ENCODE results near the gene KCNQ1. TPM values are rescaled to one million over a fixed set of nuclear protein-coding genes. Genes with fewer than 3 reads are reported as not detected.
A peak's percentile ranks its signal among the peaks of the same experiment; 100 is the strongest.

The KCNQ1 gene
- total and polyA plus RNA-seq, 9 of the 15 experiments (the other 6 are each of a cell fraction or from before 2014, with no cell fraction given), result 0.44 TPM; not detected in 8

- no peak overlapping the region for H3K27ac ChIP-seq (ENCODE audit: extremely low read depth, low read depth, low read length)
- no peaks in the 10 kb centered on the region for H4K20me1 ChIP-seq (replicated peaks; ENCODE audit: control insufficient read depth, insufficient read depth, low read length)
- H3K4me1 ChIP-seq (replicated peaks in 1 of 2; ENCODE audit: control insufficient read depth in 2 of 2, insufficient read depth in 2 of 2, low read length in 2 of 2), result peaks cover 37 to 85% of the 10 kb centered on the region in 2 experiments
- 12% methylated on average over 19 of the region's 25 CpGs for WGBS (ENCODE audit: insufficient coverage, low coverage, missing lambda C conversion rate)
- H3K4me2 ChIP-seq (ENCODE audit: insufficient read depth, low read length), result no peak overlapping the region
- peak overlapping the region; percentile 53 for H2AFZ ChIP-seq (ENCODE audit: low read depth, low read length)
- H3K27me3 ChIP-seq (ENCODE audit: control insufficient read depth in 2 of 2, insufficient read depth in 2 of 2, low read length in 2 of 2), result no peaks in the 10 kb centered on the region
- ATAC-seq (peak; percentile 57), FAIRE-seq (peak; percentile 90), DNase-seq (ENCODE audit: extremely low read depth in 1 of 4, low spot score in 3 of 4) (peak; percentile 56 to 92 (median 69))
- H3K9ac ChIP-seq (ENCODE audit: insufficient read depth in 1 of 2, low read depth in 2 of 2, low read length in 2 of 2), result no peak overlapping the region
- POLR2A ChIA-PET, result interaction anchor here (0.6 to 1.4 kb wide), 4 partner anchors 122 to 320 kb away, joined by 3 to 6 read pairs (median 3); partner anchors contain the start of gene KCNQ1OT1
- no peaks in the 10 kb centered on the region for H3K36me3 ChIP-seq (ENCODE audit: control insufficient read depth, insufficient read depth, low read length)
- no peaks in the 10 kb centered on the region for H3K9me3 ChIP-seq (replicated peaks; ENCODE audit: control insufficient read depth, insufficient read depth, low read depth, low read length)
- H3K79me2 ChIP-seq (ENCODE audit: control insufficient read depth, insufficient read depth, low read length), result no peaks in the 10 kb centered on the region
- BruUV-seq (replicated peaks), result no TSS peak
- CTCF ChIA-PET (ENCODE audit: low intra/inter-chr PET ratio), result interaction anchor here (0.6 to 10.6 kb wide), 3 partner anchors 300 to 354 kb away, joined by 3 to 228 read pairs (median 3); no protein-coding TSS in a partner anchor
- intact Hi-C loops (cut with micrococcal nuclease) (loop anchor here (1.0 to 10.0 kb wide), 4 partner anchors 191 to 460 kb away; partner anchors contain the start of gene KCNQ1OT1), in situ Hi-C loops (cut with MboI) (loop anchor here (5.0 kb wide), 1 partner anchor 356 kb away; no protein-coding TSS in a partner anchor)
- no peaks in the 10 kb centered on the region for H3K9me1 ChIP-seq (ENCODE audit: control insufficient read depth, insufficient read depth, low read length)
- no peak overlapping the region for H3K4me3 ChIP-seq
- TF ChIP-seq NCOA6 (IDR thresholded peaks at IDR 0.05), result no peak
- no peak for TF ChIP-seq GTF2B (IDR thresholded peaks at IDR 0.05; ENCODE audit: extremely low read depth, insufficient read length)
- no peak for TF ChIP-seq SNAPC5 (CRISPR knock-in tag; IDR thresholded peaks at IDR 0.05)
- TF ChIP-seq NFATC3 (IDR thresholded peaks at IDR 0.05), result no peak
- TF ChIP-seq ZNF584 (CRISPR knock-in tag; IDR thresholded peaks at IDR 0.05; ENCODE audit: low read depth), result no peak
- TF ChIP-seq E2F3 (CRISPR knock-in tag; IDR thresholded peaks at IDR 0.05), result no peak
- TF ChIP-seq RBM34 (IDR thresholded peaks at IDR 0.05; ENCODE audit: borderline replicate concordance, insufficient read depth, low read length), result no peak
- no peak for TF ChIP-seq ZBTB8A (IDR thresholded peaks at IDR 0.05; ENCODE audit: partially characterized antibody)
- TF ChIP-seq CBX3 (IDR thresholded peaks at IDR 0.05; ENCODE audit: borderline replicate concordance in 1 of 2, low read length in 2 of 2), result no peak
- TF ChIP-seq RCOR1 (IDR thresholded peaks at IDR 0.05; ENCODE audit: borderline replicate concordance in 1 of 2, low read depth in 2 of 2, low read length in 2 of 2), result no peak
- TF ChIP-seq JUN (IDR thresholded peaks at IDR 0.05; ENCODE audit: borderline replicate concordance, low read depth, low read length), result no peak
- TF ChIP-seq JUN (CRISPR knock-in tag; IDR thresholded peaks at IDR 0.05; ENCODE audit: borderline replicate concordance), result no peak
- no peak for TF ChIP-seq SREBF2 (CRISPR knock-in tag; IDR thresholded peaks at IDR 0.05)
- TF ChIP-seq PHF20 (IDR thresholded peaks at IDR 0.05; ENCODE audit: partially characterized antibody), result no peak
- peak; percentile 28 to 71; a peak in 1 of 4 replicates for TF ChIP-seq MAZ (CRISPR knock-in tag; conservative IDR thresholded peaks at IDR 0.05 in 1 of 2, IDR thresholded peaks at IDR 0.05 in 1 of 2)
- TF ChIP-seq TFE3 (CRISPR knock-in tag; IDR thresholded peaks at IDR 0.05), result no peak
- TF ChIP-seq TRIM24 (IDR thresholded peaks at IDR 0.05), result peak in 1 of 2 experiments; percentile 22; a peak in 1 of 4 replicates
- no peak for TF ChIP-seq MCM3 (IDR thresholded peaks at IDR 0.05)
Observed at GRCh38 chr11:2888266-2888968, 443.6 kb downstream of the KCNQ1 start.
